Neural progenitor cell (in vitro differentiated cells): ENCODE data around the gene LRCH4.

Experiments
- EZH2 ChIP-seq: fragments of 200-600 bp; sonication (generic); IDR thresholded peaks from 2 replicates; pipeline ENCODE4 v1.6.1; 2017; ENCODE audit warnings: antibody characterized with exemption, mild to moderate bottlenecking, moderate library complexity
- EZH2phosphoT487 ChIP-seq: fragments of 200-600 bp; sonication (generic); IDR thresholded peaks from 2 replicates; pipeline ENCODE4 v1.6.1; 2017; ENCODE audit warnings: antibody characterized with exemption
- TF ChIP-seq, protein P1 (sequence below): fragments of 200-600 bp; sonication (generic); IDR thresholded peaks from 2 replicates; pipeline ENCODE4 v1.5.1; 2017; ENCODE audit warnings: antibody characterized with exemption, mild to moderate bottlenecking

DNA sequence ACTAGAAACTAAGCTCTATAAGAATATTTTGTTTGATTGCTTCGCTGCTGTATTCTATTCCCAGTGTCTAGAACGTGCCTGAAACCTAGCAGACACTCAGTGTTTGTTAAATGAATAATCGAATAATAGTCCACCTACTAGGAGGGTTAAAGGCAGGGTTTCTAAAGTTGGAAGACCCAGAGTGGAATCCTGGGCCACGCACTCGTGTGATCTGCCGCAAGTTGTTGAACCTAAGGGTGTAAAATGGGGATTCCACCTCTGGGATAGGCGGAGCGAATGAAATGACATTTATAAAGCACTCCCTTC lies 47.6 kb downstream of the LRCH4 start:
- TF ChIP-seq, protein P1, sequence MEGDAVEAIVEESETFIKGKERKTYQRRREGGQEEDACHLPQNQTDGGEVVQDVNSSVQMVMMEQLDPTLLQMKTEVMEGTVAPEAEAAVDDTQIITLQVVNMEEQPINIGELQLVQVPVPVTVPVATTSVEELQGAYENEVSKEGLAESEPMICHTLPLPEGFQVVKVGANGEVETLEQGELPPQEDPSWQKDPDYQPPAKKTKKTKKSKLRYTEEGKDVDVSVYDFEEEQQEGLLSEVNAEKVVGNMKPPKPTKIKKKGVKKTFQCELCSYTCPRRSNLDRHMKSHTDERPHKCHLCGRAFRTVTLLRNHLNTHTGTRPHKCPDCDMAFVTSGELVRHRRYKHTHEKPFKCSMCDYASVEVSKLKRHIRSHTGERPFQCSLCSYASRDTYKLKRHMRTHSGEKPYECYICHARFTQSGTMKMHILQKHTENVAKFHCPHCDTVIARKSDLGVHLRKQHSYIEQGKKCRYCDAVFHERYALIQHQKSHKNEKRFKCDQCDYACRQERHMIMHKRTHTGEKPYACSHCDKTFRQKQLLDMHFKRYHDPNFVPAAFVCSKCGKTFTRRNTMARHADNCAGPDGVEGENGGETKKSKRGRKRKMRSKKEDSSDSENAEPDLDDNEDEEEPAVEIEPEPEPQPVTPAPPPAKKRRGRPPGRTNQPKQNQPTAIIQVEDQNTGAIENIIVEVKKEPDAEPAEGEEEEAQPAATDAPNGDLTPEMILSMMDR, result no peak
- TF ChIP-seq EZH2, result no peak
- no peak for TF ChIP-seq EZH2phosphoT487
